HEK293 (cell line): Measurements from ENCODE around the gene B3GNT8.

ENCODE experiments used
- BCL11A ChIP-seq: fragments of 450-650 bp; formaldehyde crosslinking; IDR thresholded peaks from 2 replicates; pipeline ENCODE4 v1.5.1; 2016; ENCODE audit warnings: low read depth, missing biosample characterization, missing genetic modification characterization
- EGR2 ChIP-seq: fragments of 450-650 bp; formaldehyde crosslinking; IDR thresholded peaks from 2 replicates; pipeline ENCODE4 v1.5.1; 2016; ENCODE audit warnings: low read depth, missing biosample characterization, missing genetic modification characterization
- GLI2 ChIP-seq: fragments of 450-650 bp; formaldehyde crosslinking; IDR thresholded peaks from 2 replicates; pipeline ENCODE4; 2017; ENCODE audit warnings: missing biosample characterization, missing genetic modification characterization, low read depth, borderline replicate concordance
- HOXA7 ChIP-seq: sonication (generic); formaldehyde crosslinking; IDR thresholded peaks from 2 replicates; pipeline ENCODE4 v1.8.1; 2022; ENCODE audit warnings: missing genetic modification reagents, borderline replicate concordance
- ZBTB1 ChIP-seq: fragments of 450-650 bp; formaldehyde crosslinking; IDR thresholded peaks from 2 replicates; pipeline ENCODE4 v1.5.1; 2016; ENCODE audit warnings: missing biosample characterization, missing genetic modification characterization
- ZBTB8A ChIP-seq: fragments of 450-650 bp; formaldehyde crosslinking; IDR thresholded peaks from 2 replicates; pipeline ENCODE4 v1.5.1; 2016; ENCODE audit warnings: missing biosample characterization, missing genetic modification characterization
- ZNF112 ChIP-seq: fragments of 450-650 bp; formaldehyde crosslinking; IDR thresholded peaks from 2 replicates; pipeline ENCODE4 v1.5.0; 2017; ENCODE audit warnings: missing biosample characterization, missing genetic modification characterization
- ZNF202 ChIP-seq: fragments of 450-650 bp; formaldehyde crosslinking; IDR thresholded peaks from 2 replicates; pipeline ENCODE4 v1.5.1; 2016; ENCODE audit warnings: missing biosample characterization, missing genetic modification characterization, borderline replicate concordance
- ZNF239 ChIP-seq: fragments of 450-650 bp; formaldehyde crosslinking; IDR thresholded peaks from 2 replicates; pipeline ENCODE4 v1.5.1; 2016; ENCODE audit warnings: missing biosample characterization, missing genetic modification characterization
- ZNF473 ChIP-seq: fragments of 450-650 bp; formaldehyde crosslinking; IDR thresholded peaks from 2 replicates; pipeline ENCODE4 v1.5.1; 2017; ENCODE audit warnings: missing biosample characterization, missing genetic modification characterization
- ZNF548 ChIP-seq: fragments of 450-650 bp; formaldehyde crosslinking; IDR thresholded peaks from 2 replicates; pipeline ENCODE4 v1.5.1; 2016; ENCODE audit warnings: missing biosample characterization, missing genetic modification characterization
- ZNF560 ChIP-seq: fragments of 450-650 bp; formaldehyde crosslinking; IDR thresholded peaks from 2 replicates; pipeline ENCODE4 v1.5.1; 2017; ENCODE audit warnings: missing biosample characterization, missing genetic modification characterization, borderline replicate concordance
- ZNF571 ChIP-seq: fragments of 450-650 bp; formaldehyde crosslinking; IDR thresholded peaks from 2 replicates; pipeline ENCODE4 v1.5.0; 2017; ENCODE audit warnings: missing biosample characterization, missing genetic modification characterization
- ZNF585B ChIP-seq: fragments of 450-650 bp; formaldehyde crosslinking; IDR thresholded peaks from 2 replicates; pipeline ENCODE4 v1.5.1; 2016; ENCODE audit warnings: missing biosample characterization, missing genetic modification characterization
- ZNF621 ChIP-seq: fragments of 450-650 bp; formaldehyde crosslinking; IDR thresholded peaks from 2 replicates; pipeline ENCODE4 v1.5.1; 2017; ENCODE audit warnings: missing biosample characterization, missing genetic modification characterization
- ZNF623 ChIP-seq: fragments of 450-650 bp; formaldehyde crosslinking; IDR thresholded peaks from 2 replicates; pipeline ENCODE4 v1.5.1; 2016; ENCODE audit warnings: missing biosample characterization, missing genetic modification characterization
- ZNF658 ChIP-seq: fragments of 450-650 bp; formaldehyde crosslinking; IDR thresholded peaks from 2 replicates; pipeline ENCODE4; 2016; ENCODE audit warnings: missing biosample characterization, missing genetic modification characterization
- ZNF660 ChIP-seq: fragments of 450-650 bp; IDR thresholded peaks from 2 replicates; pipeline ENCODE4 v1.5.1; 2018; ENCODE audit warnings: missing biosample characterization, mild to moderate bottlenecking, missing genetic modification characterization
- ZNF664 ChIP-seq: fragments of 450-650 bp; formaldehyde crosslinking; IDR thresholded peaks from 2 replicates; pipeline ENCODE4 v1.5.1; 2016; ENCODE audit warnings: missing biosample characterization, missing genetic modification characterization
- ZNF701 ChIP-seq: fragments of 450-650 bp; formaldehyde crosslinking; IDR thresholded peaks from 2 replicates; pipeline ENCODE4 v1.5.1; 2016; ENCODE audit warnings: missing biosample characterization, missing genetic modification characterization
- ZNF768 ChIP-seq: fragments of 450-650 bp; formaldehyde crosslinking; IDR thresholded peaks from 2 replicates; pipeline ENCODE4 v1.5.1; 2018; ENCODE audit warnings: missing biosample characterization, mild to moderate bottlenecking, missing genetic modification characterization
- ZNF785 ChIP-seq: fragments of 450-650 bp; formaldehyde crosslinking; IDR thresholded peaks from 2 replicates; pipeline ENCODE4 v1.5.1; 2016; ENCODE audit warnings: missing biosample characterization, missing genetic modification characterization
- TF ChIP-seq, protein P1 (sequence below): fragments of 450-650 bp; formaldehyde crosslinking; IDR thresholded peaks from 2 replicates; pipeline ENCODE4 v1.5.1; 2016; ENCODE audit warnings: missing biosample characterization, missing genetic modification characterization
- TF ChIP-seq, protein P2 (sequence below): fragments of 450-650 bp; formaldehyde crosslinking; IDR thresholded peaks from 2 replicates; pipeline ENCODE4 v1.5.1; 2016; ENCODE audit warnings: missing biosample characterization, missing genetic modification characterization, borderline replicate concordance
- TF ChIP-seq, protein P3 (sequence below): fragments of 450-650 bp; formaldehyde crosslinking; IDR thresholded peaks from 2 replicates; pipeline ENCODE4 v1.5.1; 2016; ENCODE audit warnings: missing biosample characterization, missing genetic modification characterization
- TF ChIP-seq, protein P4 (sequence below): fragments of 450-650 bp; formaldehyde crosslinking; IDR thresholded peaks from 2 replicates; pipeline ENCODE4 v1.5.1; 2016; ENCODE audit warnings: missing biosample characterization, missing genetic modification characterization, borderline replicate concordance
- TF ChIP-seq, protein P5 (sequence below): fragments of 450-650 bp; formaldehyde crosslinking; IDR thresholded peaks from 2 replicates; pipeline ENCODE4 v1.5.1; 2016; ENCODE audit warnings: missing biosample characterization, missing genetic modification characterization
- TF ChIP-seq, protein P6 (sequence below): fragments of 450-650 bp; formaldehyde crosslinking; IDR thresholded peaks from 2 replicates; pipeline ENCODE4 v1.5.1; 2016; ENCODE audit warnings: missing biosample characterization, missing genetic modification characterization, low read depth

B3GNT8 gene

DNA sequence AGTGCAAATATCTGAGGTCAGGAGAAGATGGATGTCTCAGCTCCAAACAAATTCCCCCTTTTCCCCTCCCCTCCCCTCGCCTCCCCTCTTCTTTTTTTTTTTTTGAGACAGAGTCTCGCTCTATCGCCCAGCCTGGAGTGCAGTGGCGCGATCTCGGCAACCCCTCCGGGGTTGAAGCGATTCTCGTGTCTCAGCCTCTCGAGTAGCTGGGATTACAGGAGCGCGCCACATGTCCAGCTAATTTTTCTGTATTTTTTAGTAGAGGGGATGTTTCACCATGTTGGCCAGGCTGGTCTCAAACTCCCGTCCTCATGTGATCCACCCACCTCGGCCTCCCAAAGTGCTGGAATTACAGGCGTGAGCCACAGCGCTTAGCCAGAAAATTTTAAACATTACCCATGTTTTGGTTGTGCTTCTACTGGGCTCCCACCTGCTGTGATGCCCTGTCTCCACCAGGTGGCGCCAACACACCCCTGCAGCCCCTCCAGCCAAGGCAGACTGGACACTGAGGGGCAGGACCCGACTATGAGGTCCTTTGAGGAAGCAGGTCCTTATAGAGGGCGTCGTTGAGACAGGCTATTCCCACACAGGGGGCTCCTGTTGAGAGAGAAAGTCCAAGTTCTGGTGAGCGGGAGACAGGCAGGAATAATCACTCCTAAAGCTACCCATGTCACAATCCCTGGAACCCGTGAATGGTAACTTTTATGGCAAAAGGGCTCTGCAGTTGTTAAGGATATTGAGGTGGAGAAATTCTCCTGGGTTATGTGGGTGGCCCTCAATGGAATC lies 22.1 kb upstream of the B3GNT8 start (continued):
- TF ChIP-seq HOXA7 (CRISPR knock-in tag), result no peak
- no peak for TF ChIP-seq ZNF548 (tag by site-specific recombination)
- TF ChIP-seq ZBTB1 (tag by site-specific recombination), result no peak
- TF ChIP-seq ZNF202 (tag by site-specific recombination), result no peak
- TF ChIP-seq ZNF785, result no peak
- no peak for TF ChIP-seq ZNF473 (tag by site-specific recombination)
- no peak for TF ChIP-seq ZNF239
- TF ChIP-seq ZNF571 (tag by site-specific recombination), result no peak
- peak; percentile 94 for TF ChIP-seq ZNF660
- TF ChIP-seq ZNF658, result no peak
- peak; percentile 73; the same call in 1 of the 2 replicates for TF ChIP-seq BCL11A (tag by site-specific recombination)
- no peak for TF ChIP-seq GLI2
- TF ChIP-seq, protein P1, sequence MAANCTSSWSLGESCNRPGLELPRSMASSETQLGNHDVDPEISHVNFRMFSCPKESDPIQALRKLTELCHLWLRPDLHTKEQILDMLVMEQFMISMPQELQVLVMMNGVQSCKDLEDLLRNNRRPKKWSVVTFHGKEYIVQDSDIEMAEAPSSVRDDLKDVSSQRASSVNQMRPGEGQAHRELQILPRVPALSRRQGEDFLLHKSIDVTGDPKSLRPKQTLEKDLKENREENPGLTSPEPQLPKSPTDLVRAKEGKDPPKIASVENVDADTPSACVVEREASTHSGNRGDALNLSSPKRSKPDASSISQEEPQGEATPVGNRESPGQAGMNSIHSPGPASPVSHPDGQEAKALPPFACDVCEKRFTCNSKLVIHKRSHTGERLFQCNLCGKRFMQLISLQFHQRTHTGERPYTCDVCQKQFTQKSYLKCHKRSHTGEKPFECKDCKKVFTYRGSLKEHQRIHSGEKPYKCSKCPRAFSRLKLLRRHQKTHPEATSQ (tag by site-specific recombination), result no peak
- TF ChIP-seq ZNF623 (tag by site-specific recombination), result no peak
- TF ChIP-seq, protein P2, sequence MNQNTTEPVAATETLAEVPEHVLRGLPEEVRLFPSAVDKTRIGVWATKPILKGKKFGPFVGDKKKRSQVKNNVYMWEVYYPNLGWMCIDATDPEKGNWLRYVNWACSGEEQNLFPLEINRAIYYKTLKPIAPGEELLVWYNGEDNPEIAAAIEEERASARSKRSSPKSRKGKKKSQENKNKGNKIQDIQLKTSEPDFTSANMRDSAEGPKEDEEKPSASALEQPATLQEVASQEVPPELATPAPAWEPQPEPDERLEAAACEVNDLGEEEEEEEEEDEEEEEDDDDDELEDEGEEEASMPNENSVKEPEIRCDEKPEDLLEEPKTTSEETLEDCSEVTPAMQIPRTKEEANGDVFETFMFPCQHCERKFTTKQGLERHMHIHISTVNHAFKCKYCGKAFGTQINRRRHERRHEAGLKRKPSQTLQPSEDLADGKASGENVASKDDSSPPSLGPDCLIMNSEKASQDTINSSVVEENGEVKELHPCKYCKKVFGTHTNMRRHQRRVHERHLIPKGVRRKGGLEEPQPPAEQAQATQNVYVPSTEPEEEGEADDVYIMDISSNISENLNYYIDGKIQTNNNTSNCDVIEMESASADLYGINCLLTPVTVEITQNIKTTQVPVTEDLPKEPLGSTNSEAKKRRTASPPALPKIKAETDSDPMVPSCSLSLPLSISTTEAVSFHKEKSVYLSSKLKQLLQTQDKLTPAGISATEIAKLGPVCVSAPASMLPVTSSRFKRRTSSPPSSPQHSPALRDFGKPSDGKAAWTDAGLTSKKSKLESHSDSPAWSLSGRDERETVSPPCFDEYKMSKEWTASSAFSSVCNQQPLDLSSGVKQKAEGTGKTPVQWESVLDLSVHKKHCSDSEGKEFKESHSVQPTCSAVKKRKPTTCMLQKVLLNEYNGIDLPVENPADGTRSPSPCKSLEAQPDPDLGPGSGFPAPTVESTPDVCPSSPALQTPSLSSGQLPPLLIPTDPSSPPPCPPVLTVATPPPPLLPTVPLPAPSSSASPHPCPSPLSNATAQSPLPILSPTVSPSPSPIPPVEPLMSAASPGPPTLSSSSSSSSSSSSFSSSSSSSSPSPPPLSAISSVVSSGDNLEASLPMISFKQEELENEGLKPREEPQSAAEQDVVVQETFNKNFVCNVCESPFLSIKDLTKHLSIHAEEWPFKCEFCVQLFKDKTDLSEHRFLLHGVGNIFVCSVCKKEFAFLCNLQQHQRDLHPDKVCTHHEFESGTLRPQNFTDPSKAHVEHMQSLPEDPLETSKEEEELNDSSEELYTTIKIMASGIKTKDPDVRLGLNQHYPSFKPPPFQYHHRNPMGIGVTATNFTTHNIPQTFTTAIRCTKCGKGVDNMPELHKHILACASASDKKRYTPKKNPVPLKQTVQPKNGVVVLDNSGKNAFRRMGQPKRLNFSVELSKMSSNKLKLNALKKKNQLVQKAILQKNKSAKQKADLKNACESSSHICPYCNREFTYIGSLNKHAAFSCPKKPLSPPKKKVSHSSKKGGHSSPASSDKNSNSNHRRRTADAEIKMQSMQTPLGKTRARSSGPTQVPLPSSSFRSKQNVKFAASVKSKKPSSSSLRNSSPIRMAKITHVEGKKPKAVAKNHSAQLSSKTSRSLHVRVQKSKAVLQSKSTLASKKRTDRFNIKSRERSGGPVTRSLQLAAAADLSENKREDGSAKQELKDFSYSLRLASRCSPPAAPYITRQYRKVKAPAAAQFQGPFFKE (tag by site-specific recombination), result no peak
- TF ChIP-seq ZBTB8A (tag by site-specific recombination), result no peak
- TF ChIP-seq ZNF664 (tag by site-specific recombination), result peak; percentile 64; the same call in 1 of the 2 replicates
- no peak for TF ChIP-seq ZNF701 (tag by site-specific recombination)
- TF ChIP-seq ZNF621, result no peak
- TF ChIP-seq ZNF112 (tag by site-specific recombination), result no peak
- no peak for TF ChIP-seq ZNF560 (tag by site-specific recombination)
- TF ChIP-seq, protein P3, sequence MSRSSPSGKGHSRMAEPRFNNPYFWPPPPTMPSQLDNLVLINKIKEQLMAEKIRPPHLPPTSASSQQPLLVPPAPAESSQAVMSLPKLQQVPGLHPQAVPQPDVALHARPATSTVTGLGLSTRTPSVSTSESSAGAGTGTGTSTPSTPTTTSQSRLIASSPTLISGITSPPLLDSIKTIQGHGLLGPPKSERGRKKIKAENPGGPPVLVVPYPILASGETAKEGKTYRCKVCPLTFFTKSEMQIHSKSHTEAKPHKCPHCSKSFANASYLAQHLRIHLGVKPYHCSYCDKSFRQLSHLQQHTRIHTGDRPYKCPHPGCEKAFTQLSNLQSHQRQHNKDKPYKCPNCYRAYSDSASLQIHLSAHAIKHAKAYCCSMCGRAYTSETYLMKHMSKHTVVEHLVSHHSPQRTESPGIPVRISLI, result 0 out of 2 replicates have a peak, but pooled peaks have one; percentile 49
- no peak for TF ChIP-seq ZNF768 (tag by site-specific recombination)
- TF ChIP-seq ZNF585B (tag by site-specific recombination), result no peak
- no peak; the same call in 1 of the 2 replicates for TF ChIP-seq EGR2 (tag by site-specific recombination)
- TF ChIP-seq, protein P4, sequence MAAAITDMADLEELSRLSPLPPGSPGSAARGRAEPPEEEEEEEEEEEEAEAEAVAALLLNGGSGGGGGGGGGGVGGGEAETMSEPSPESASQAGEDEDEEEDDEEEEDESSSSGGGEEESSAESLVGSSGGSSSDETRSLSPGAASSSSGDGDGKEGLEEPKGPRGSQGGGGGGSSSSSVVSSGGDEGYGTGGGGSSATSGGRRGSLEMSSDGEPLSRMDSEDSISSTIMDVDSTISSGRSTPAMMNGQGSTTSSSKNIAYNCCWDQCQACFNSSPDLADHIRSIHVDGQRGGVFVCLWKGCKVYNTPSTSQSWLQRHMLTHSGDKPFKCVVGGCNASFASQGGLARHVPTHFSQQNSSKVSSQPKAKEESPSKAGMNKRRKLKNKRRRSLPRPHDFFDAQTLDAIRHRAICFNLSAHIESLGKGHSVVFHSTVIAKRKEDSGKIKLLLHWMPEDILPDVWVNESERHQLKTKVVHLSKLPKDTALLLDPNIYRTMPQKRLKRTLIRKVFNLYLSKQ (tag by site-specific recombination), result no peak
- TF ChIP-seq, protein P5, sequence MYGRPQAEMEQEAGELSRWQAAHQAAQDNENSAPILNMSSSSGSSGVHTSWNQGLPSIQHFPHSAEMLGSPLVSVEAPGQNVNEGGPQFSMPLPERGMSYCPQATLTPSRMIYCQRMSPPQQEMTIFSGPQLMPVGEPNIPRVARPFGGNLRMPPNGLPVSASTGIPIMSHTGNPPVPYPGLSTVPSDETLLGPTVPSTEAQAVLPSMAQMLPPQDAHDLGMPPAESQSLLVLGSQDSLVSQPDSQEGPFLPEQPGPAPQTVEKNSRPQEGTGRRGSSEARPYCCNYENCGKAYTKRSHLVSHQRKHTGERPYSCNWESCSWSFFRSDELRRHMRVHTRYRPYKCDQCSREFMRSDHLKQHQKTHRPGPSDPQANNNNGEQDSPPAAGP (tag by site-specific recombination), result 0 out of 2 replicates have a peak, but pooled peaks have one; percentile 24
- TF ChIP-seq, protein P6, sequence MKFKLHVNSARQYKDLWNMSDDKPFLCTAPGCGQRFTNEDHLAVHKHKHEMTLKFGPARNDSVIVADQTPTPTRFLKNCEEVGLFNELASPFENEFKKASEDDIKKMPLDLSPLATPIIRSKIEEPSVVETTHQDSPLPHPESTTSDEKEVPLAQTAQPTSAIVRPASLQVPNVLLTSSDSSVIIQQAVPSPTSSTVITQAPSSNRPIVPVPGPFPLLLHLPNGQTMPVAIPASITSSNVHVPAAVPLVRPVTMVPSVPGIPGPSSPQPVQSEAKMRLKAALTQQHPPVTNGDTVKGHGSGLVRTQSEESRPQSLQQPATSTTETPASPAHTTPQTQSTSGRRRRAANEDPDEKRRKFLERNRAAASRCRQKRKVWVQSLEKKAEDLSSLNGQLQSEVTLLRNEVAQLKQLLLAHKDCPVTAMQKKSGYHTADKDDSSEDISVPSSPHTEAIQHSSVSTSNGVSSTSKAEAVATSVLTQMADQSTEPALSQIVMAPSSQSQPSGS, result no peak
